ENCODE measurements around the gene CER1. TPM values are rescaled to one million over a fixed set of nuclear protein-coding genes. Genes with fewer than 3 reads are reported as not detected.

The CER1 gene
- total RNA-seq, 1 donor, result not detected

DNA sequence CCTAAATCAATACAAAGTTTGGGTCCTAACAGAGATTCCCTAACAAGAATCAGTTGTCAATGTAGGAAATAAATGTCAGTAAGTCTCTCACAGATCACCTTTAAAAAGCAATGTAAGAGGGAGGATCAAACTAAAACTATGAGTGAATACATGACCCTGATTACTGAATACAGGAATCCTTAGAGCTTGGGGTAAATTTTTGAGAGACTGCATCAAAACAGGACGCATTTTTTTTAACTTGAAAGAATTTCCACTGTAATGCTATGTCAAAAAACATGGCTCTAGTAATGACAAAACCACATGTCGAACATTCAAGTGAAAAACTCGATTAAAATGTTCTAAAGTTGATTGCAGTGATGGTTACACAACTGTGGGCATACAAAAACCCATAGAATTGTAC lies 51.2 kb downstream of the CER1 start:
- H3K4me1 ChIP-seq (ENCODE audit: insufficient read depth, low read length), result no peaks in the 10 kb centered on the region
- no peaks in the 10 kb centered on the region for H3K27me3 ChIP-seq (ENCODE audit: insufficient read depth, low read length)
- H3K4me2 ChIP-seq (ENCODE audit: insufficient read depth, low read length), result no peak overlapping the region
- H3K27ac ChIP-seq (ENCODE audit: low read depth, low read length), result no peak overlapping the region
- no peak overlapping the region for H2AFZ ChIP-seq (ENCODE audit: low read length)
- H4K20me1 ChIP-seq (ENCODE audit: insufficient read depth, low read length), result no peaks in the 10 kb centered on the region
- DNase-seq (ENCODE audit: insufficient read length, low spot score, missing footprints), result no peak
- TF ChIP-seq, protein P1, sequence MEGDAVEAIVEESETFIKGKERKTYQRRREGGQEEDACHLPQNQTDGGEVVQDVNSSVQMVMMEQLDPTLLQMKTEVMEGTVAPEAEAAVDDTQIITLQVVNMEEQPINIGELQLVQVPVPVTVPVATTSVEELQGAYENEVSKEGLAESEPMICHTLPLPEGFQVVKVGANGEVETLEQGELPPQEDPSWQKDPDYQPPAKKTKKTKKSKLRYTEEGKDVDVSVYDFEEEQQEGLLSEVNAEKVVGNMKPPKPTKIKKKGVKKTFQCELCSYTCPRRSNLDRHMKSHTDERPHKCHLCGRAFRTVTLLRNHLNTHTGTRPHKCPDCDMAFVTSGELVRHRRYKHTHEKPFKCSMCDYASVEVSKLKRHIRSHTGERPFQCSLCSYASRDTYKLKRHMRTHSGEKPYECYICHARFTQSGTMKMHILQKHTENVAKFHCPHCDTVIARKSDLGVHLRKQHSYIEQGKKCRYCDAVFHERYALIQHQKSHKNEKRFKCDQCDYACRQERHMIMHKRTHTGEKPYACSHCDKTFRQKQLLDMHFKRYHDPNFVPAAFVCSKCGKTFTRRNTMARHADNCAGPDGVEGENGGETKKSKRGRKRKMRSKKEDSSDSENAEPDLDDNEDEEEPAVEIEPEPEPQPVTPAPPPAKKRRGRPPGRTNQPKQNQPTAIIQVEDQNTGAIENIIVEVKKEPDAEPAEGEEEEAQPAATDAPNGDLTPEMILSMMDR (IDR thresholded peaks at IDR 0.05; ENCODE audit: extremely low read depth, low read depth, low read length), result no peak
- H3K4me3 ChIP-seq (ENCODE audit: insufficient read depth, low read length), result no peak overlapping the region
- H3K79me2 ChIP-seq (ENCODE audit: insufficient read depth, low read length), result no peaks in the 10 kb centered on the region
- H3K36me3 ChIP-seq (ENCODE audit: insufficient read depth, low read length), result peaks cover 6% of the 10 kb centered on the region
- H3K9me3 ChIP-seq (ENCODE audit: low read depth, low read length), result no peaks in the 10 kb centered on the region

DNA sequence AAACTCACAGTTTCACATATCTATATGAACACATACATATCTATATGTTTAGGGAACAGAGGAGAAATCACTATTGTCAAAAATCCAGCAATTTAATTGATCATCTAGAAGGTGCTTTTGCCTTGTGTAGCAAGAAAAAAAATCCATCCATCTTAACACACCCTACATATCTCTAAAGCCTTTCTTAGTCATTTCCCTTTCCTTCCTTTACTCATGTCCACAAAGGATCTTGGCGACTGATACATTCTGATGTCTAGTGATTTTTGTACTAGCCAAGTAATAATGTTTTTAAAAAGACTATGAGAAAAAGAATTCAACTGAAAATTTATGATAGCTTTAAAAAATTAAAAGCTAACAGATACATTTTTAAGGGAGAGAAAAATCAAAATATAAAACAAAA lies 51.8 kb downstream of the CER1 start:
- Histone ChIP-seq H4K20me1 (ENCODE audit: insufficient read depth, low read length) (no peaks in the 10 kb centered on the region), H3K4me3 (ENCODE audit: insufficient read depth, low read length) (no peak overlapping the region), H3K4me2 (ENCODE audit: insufficient read depth, low read length) (no peak overlapping the region), H3K36me3 (ENCODE audit: insufficient read depth, low read length) (peaks cover 6% of the 10 kb centered on the region), H3K79me2 (ENCODE audit: insufficient read depth, low read length) (no peaks in the 10 kb centered on the region), H3K9me3 (ENCODE audit: low read depth, low read length) (no peaks in the 10 kb centered on the region), H3K27ac (ENCODE audit: low read depth, low read length) (no peak overlapping the region), H2AFZ (ENCODE audit: low read length) (no peak overlapping the region), H3K27me3 (ENCODE audit: insufficient read depth, low read length) (no peaks in the 10 kb centered on the region), H3K4me1 (ENCODE audit: insufficient read depth, low read length) (no peaks in the 10 kb centered on the region)
- TF ChIP-seq, protein P1 (IDR thresholded peaks at IDR 0.05; ENCODE audit: extremely low read depth, low read depth, low read length), result no peak
- no peak for DNase-seq (ENCODE audit: insufficient read length, low spot score, missing footprints)

Other genes with a start within 250 kb of the CER1 start
- gene ZDHHC21, start 29.3 kb downstream of the CER1 start, total RNA-seq, result 10.1 and 10.6 TPM in 2 replicates
- gene FREM1, start 187.7 kb upstream of the CER1 start, total RNA-seq, result under 0.01 and 0.72 TPM in 2 replicates

All from osteoblast (primary cell).